ENCODE results near the gene CPA1. TPM values are rescaled to one million over a fixed set of nuclear protein-coding genes. Genes with fewer than 3 reads are reported as not detected.
"Not testable (repeated sequence)": the region's sequence is repeated elsewhere in the genome, so short reads cannot be mapped to it uniquely, and the experiment has no call there.

CPA1 gene
- total and polyA plus RNA-seq, 9 of the 15 experiments (the other 6 are each of a cell fraction or from before 2014, with no cell fraction given) = 6.5 TPM; not detected in 8

DNA sequence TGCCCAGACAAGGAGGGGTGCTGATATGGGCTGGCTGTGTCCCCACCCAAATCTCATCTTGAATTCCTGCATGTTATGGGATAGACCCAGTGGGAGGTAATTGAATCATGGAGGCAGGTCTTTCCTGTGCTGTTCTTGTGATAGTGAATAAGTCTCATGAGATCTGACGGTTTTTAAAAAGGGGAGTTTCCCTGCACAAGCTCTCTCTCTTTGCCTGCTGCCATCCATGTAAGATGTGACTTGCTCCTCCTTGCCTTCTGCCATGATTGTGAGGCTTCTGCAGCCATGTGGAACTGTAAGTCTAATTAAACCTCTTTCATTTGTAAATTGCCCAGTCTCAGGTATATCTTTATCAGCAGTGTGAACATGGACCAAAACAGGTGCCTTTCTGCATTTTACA lies 3.8 kb upstream of the CPA1 start:
- H3K9me3 ChIP-seq (replicated peaks; ENCODE audit: control insufficient read depth, insufficient read depth, low read depth, low read length); H2AFZ ChIP-seq (ENCODE audit: low read depth, low read length); intact Hi-C loops (cut with micrococcal nuclease); in situ Hi-C loops (cut with MboI); H3K4me3 ChIP-seq; H4K20me1 ChIP-seq (replicated peaks; ENCODE audit: control insufficient read depth, insufficient read depth, low read length); H3K27me3 ChIP-seq (ENCODE audit: control insufficient read depth in 2 of 2, insufficient read depth in 2 of 2, low read length in 2 of 2); H3K36me3 ChIP-seq (ENCODE audit: control insufficient read depth, insufficient read depth, low read length); ATAC-seq; H3K4me2 ChIP-seq (ENCODE audit: insufficient read depth, low read length); H3K9ac ChIP-seq (ENCODE audit: insufficient read depth in 1 of 2, low read depth in 2 of 2, low read length in 2 of 2); H3K79me2 ChIP-seq (ENCODE audit: control insufficient read depth, insufficient read depth, low read length); H3K9me1 ChIP-seq (ENCODE audit: control insufficient read depth, insufficient read depth, low read length); DNase-seq (ENCODE audit: extremely low read depth in 1 of 4, low spot score in 3 of 4); H3K27ac ChIP-seq (ENCODE audit: extremely low read depth, low read depth, low read length); BruUV-seq (replicated peaks); FAIRE-seq; CTCF ChIA-PET (ENCODE audit: low intra/inter-chr PET ratio): not testable (repeated sequence)
- WGBS (ENCODE audit: insufficient coverage, low coverage, missing lambda C conversion rate) = 0% methylated on average over 1 of the region's 1 CpG
- TF ChIP-seq CBX3 (IDR thresholded peaks at IDR 0.05; ENCODE audit: borderline replicate concordance in 1 of 2, low read length in 2 of 2) (peak in 1 of 2 experiments; percentile 54; a peak in 1 of 3 replicates), TRIM28 (IDR thresholded peaks at IDR 0.05) (peak; percentile 91), ZNF766 (CRISPR knock-in tag; conservative IDR thresholded peaks at IDR 0.05) (0 out of 2 replicates have a peak, but pooled peaks have one; percentile 18), ZNF431 (CRISPR knock-in tag; IDR thresholded peaks at IDR 0.05) (peak; percentile 100), ZEB2 (IDR thresholded peaks at IDR 0.05) (peak; percentile 39; the same call in 1 of the 2 replicates), ZFP36 (IDR thresholded peaks at IDR 0.05; ENCODE audit: low read depth, low read length, partially characterized antibody) (peak; percentile 33), CC2D1A (IDR thresholded peaks at IDR 0.05) (peak; percentile 38; the same call in 1 of the 2 replicates), EHMT2 (IDR thresholded peaks at IDR 0.05) (peak; percentile 45), TRIM24 (IDR thresholded peaks at IDR 0.05) (peak; percentile 26 to 64; a peak in 3 of 4 replicates)
- TF ChIP-seq, protein P1, sequence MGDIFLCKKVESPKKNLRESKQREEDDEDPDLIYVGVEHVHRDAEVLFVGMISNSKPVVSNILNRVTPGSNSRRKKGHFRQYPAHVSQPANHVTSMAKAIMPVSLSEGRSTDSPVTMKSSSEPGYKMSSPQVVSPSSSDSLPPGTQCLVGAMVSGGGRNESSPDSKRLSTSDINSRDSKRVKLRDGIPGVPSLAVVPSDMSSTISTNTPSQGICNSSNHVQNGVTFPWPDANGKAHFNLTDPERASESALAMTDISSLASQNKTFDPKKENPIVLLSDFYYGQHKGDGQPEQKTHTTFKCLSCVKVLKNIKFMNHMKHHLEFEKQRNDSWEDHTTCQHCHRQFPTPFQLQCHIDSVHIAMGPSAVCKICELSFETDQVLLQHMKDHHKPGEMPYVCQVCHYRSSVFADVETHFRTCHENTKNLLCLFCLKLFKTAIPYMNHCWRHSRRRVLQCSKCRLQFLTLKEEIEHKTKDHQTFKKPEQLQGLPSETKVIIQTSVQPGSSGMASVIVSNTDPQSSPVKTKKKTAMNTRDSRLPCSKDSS (IDR thresholded peaks at IDR 0.05; ENCODE audit: low read depth, partially characterized antibody) = peak; percentile 87
- POLR2A ChIA-PET = interaction anchor here (0.9 kb wide), 1 partner anchor 18 kb away, joined by 3 read pairs; no protein-coding TSS in a partner anchor
- H3K4me1 ChIP-seq (replicated peaks in 1 of 2; ENCODE audit: control insufficient read depth in 2 of 2, insufficient read depth in 2 of 2, low read length in 2 of 2) = peaks cover 18 to 27% of the 10 kb centered on the region in 2 experiments

Data from K562 (cell line).